ENCODE measurements around the gene SCARB2. TPM values are rescaled to one million over a fixed set of nuclear protein-coding genes. Genes with fewer than 3 reads are reported as not detected.

SCARB2 gene
- total RNA-seq, 1 experiment from 2014 or later = 37.9 TPM

DNA sequence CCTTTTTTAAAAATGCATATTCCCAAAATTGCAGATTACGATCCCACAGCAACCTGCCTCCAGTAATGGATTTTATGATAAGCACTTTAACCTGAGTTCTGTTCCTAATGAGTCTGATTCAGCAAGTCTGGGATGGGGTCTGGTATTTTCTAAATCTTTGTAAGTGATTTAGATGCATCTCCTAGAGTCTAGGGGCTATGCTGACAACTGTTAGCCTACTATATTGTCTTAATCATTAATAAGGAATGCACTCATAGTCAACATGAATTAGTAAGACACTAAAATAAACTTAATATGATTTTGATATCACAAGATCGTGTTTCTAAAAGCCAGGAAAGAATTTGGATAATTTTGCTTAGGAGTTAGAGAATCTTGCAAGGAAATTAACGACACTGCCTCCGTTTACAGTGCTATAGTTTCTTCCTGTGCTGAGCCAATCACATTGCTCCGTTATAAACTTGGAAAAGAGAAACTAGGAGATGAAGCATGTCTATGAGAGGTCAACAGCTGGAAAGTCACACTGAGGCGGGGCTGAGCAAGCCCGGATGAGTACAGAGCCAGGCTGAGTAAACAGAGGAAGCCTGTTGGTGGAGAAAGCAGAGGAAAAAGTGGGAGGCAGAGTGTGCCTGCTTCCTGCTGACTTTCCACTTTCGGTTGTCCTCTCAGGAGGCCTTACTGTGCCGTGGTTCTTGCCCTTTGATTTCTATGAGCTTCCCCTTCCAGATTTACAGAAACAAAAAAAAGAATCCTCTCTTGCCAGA lies 5.4 kb downstream of the SCARB2 start:
- no peaks in the 10 kb centered on the region for H3K27me3 ChIP-seq
- peak overlapping the region; percentile 17; the same call in 1 of the 2 replicates for H3K4me3 ChIP-seq
- DNase-seq = peak; percentile 80
- no peaks in the 10 kb centered on the region for H3K36me3 ChIP-seq
- no peaks in the 10 kb centered on the region for H3K9me3 ChIP-seq

DNA sequence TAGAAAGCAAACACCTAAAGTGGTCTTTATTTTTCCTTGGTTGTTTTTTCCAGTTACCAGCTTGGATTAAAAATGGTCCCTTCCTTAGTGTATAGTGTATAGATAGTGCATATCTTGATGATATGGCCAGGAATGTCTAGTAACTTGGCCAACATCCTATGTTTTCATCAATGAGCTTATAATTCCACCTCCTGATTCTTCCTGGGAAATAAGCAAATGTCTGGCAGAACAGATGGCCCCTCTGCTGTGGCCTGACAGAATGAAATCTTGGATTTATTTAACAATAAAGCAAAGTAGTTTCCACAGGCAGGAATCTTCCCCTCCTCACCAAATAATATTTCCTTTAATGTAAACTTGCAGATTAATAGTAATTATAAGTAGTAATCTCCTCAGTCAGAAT lies 6.1 kb downstream of the SCARB2 start:
- Histone ChIP-seq H3K27me3 (no peaks in the 10 kb centered on the region), H3K36me3 (no peaks in the 10 kb centered on the region), H3K9me3 (no peaks in the 10 kb centered on the region), H3K4me3 (no peak overlapping the region)
- DNase-seq = no peak

DNA sequence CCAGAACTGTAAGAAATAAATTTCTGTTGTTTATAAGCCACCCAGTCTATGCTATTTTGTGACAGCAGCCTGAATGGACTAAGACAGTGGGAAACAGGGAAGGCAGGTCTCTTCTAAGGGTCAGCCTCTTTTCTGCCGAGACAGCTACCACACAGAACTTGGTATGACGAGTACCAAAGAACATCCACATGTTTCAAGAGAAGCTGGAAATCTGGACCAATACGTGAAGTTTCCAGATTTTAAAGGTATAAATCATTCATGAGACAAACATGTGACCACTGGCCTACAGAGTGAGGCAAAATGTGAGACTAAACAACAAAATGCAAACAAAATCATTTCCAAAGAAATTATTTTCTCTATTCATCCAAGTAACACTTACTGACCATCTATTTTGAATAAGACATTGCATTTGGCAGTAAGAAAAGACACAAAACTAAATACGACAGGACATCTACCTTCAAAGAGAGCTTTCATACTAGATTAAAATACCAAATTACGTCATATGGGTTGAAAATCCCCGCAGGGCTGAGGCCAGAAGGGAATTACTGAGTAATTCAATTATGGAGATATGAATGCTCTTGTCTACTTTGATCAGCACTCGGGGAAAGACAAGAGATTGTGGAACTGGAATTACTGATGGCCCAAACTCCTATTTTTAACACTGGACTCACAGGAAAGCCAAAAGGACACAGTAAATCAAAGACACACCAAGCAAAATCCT lies 7.2 kb downstream of the SCARB2 start:
- Histone ChIP-seq H3K27me3 (no peaks in the 10 kb centered on the region), H3K36me3 (no peaks in the 10 kb centered on the region), H3K9me3 (no peaks in the 10 kb centered on the region), H3K4me3 (no peak overlapping the region)
- no peak for DNase-seq

DNA sequence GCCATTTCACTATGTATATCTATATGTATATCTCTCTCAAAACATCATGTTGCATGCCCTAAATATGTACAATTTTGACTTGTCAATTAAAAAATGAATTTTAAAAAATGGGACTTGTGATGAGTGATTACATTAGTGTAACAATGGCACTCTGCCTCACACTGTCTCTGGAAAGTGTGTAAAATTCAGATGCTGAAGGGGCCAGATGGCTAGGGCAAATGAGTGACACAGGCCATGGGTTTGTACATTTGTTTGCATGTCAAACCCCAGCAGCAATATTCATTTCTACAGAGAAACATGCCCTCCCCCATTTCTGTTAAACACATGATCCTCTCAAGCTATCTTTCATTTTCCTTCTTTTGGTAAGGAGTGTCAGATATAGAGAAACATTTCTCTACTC lies 8.1 kb downstream of the SCARB2 start:
- no peak for DNase-seq
- H3K9me3 ChIP-seq = no peaks in the 10 kb centered on the region
- no peak overlapping the region for H3K4me3 ChIP-seq
- no peaks in the 10 kb centered on the region for H3K36me3 ChIP-seq
- no peaks in the 10 kb centered on the region for H3K27me3 ChIP-seq

DNA sequence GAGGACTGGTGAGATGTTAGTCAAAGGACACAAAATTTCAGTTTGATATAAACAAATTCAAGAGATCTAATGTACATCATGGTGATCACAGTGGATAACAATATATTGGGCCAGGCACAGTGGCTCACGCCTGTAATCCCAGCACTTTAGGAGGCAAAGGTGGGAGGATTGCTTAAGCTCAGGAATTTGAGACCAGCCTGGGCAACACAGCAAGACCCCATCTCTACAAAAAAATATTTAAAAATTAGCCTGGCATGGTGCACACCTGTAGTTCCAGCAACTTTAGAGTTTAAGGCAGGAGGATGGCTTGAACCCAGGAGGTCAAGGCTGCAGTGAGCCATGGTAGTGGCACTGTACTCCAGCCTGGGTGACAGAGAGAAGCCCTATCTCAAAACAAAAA lies 8.7 kb downstream of the SCARB2 start:
- H3K4me3 ChIP-seq = no peak overlapping the region
- no peaks in the 10 kb centered on the region for H3K27me3 ChIP-seq
- H3K9me3 ChIP-seq = no peaks in the 10 kb centered on the region
- no peak for DNase-seq
- H3K36me3 ChIP-seq = no peaks in the 10 kb centered on the region

DNA sequence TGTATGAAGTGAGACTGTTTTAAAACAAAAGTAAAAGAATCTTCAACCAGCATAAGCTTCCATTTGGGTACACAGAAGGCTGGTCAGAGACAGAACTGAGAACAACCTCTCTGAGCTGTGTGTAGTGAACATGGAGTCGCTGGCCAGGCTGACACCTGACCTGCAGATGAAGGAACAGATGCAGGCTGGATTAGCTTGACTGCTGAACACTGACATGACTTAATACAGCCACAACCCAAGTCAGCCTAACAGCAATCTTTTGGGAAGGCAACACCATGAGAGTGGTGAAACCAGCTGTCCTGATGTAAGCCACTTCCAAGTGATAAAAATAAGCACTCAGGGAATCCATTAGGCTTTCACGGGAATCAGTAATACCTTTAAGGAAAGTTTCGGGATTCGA lies 10.1 kb downstream of the SCARB2 start:
- no peak overlapping the region for H3K4me3 ChIP-seq
- H3K27me3 ChIP-seq = no peaks in the 10 kb centered on the region
- DNase-seq = no peak
- no peaks in the 10 kb centered on the region for H3K9me3 ChIP-seq
- H3K36me3 ChIP-seq = no peaks in the 10 kb centered on the region

GRCh38 chr4:76201276-76201675 lies 12.3 kb downstream of the SCARB2 start:
- no peak for DNase-seq
- H3K9me3 ChIP-seq = no peaks in the 10 kb centered on the region
- no peaks in the 10 kb centered on the region for H3K27me3 ChIP-seq
- H3K4me3 ChIP-seq = no peak overlapping the region
- H3K36me3 ChIP-seq = 0 out of 2 replicates have a peak, but pooled peaks cover 2% of the 10 kb centered on the region

DNA sequence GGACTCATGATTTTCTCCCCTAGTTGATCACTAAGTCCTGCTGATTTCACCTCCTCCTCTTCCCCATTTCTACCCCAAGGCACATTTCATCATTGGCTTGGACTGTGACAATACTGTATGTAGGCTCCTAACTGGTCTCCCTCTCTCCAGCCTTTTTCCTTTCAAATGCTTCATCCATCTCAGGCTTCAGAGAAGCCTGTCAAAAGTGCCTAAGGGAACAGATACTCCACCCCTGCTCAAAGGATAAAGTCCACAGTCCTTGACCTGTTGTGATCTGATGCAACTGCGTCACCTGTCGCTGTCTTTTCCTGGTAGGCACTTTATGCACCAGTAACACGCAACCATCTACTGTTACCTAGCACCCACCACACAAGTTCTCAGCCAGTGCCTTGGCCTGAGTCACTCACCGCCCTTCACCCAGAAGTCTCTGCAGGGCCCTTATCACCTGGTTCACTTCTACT lies 12.8 kb downstream of the SCARB2 start:
- Histone ChIP-seq H3K27me3 (no peaks in the 10 kb centered on the region), H3K4me3 (no peak overlapping the region), H3K36me3 (0 out of 2 replicates have a peak, but pooled peaks cover 2% of the 10 kb centered on the region), H3K9me3 (no peaks in the 10 kb centered on the region)
- no peak for DNase-seq

- Histone ChIP-seq H3K4me3 (no peak overlapping the region), H3K36me3 (peaks cover 4% of the 10 kb centered on the region; the same call in 1 of the 2 replicates), H3K27me3 (no peaks in the 10 kb centered on the region), H3K9me3 (no peaks in the 10 kb centered on the region)
- DNase-seq = no peak
These were observed 13.9 kb downstream of the SCARB2 start for GRCh38 chr4:76199664-76200211.

- DNase-seq = peak; percentile 62
- Histone ChIP-seq H3K9me3 (no peaks in the 10 kb centered on the region), H3K27me3 (no peaks in the 10 kb centered on the region), H3K36me3 (peaks cover 13% of the 10 kb centered on the region), H3K4me3 (no peak overlapping the region)
These were observed 15.0 kb downstream of the SCARB2 start for GRCh38 chr4:76198411-76199237.

DNA sequence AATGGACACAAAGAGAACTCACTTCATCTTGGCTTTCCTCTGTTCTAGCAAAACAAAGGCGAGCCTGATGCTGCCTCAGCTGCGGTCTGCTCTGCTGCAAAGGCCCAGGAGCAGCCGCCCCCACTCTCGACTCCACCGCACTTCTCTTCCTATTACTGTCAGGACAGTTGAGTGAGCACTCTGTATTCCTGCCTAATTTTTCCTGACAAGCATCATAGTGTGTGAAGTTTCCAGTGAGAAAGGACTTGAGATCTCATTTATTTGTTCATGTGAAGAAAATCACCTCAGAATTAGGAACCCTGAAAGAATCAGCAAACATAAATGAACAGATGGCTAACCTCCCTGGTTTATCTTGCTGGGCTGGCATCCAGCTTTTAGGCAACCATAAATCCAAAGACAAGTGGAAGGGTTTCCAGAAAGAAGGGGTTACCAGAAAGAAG lies 15.6 kb downstream of the SCARB2 start:
- Histone ChIP-seq H3K36me3 (peaks cover 20% of the 10 kb centered on the region), H3K27me3 (no peaks in the 10 kb centered on the region), H3K9me3 (no peaks in the 10 kb centered on the region), H3K4me3 (no peak overlapping the region)
- DNase-seq = no peak

DNA sequence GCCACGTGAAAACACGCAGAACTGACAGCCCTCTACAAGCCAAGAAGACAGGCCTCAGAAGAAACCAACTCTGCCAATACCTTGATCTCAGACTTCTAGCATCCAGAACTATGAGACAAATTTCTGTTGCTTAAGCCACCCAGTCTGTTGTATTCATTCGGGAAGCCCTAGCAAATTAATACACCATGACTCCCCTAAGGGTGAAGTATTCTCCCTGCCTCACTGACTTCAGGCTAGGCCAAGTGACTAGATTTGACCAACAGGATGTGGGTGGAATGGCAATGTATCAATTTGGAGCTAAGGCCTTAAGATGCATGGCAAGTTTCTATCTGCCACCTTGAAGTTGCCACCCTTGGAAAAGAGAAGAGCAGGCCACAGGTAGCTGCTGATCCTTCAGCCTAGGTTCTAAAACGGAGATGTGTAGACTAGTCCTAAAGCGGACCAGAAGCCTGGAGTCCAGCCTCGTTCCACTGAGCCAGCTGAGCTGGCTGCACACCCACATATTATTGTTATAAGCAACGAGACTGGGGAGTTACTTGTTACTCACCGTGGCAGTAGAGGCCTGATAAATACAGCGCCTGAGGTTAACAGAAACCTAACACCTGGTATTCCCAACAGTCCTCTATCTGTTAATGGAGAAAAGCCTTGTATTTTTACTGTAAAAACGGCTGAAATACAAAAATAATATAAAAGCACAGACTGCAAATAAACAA lies 16.4 kb downstream of the SCARB2 start:
- no peak for DNase-seq
- no peaks in the 10 kb centered on the region for H3K9me3 ChIP-seq
- peaks cover 22% of the 10 kb centered on the region for H3K36me3 ChIP-seq
- H3K4me3 ChIP-seq = no peak overlapping the region
- H3K27me3 ChIP-seq = no peaks in the 10 kb centered on the region

GRCh38 chr4:76196376-76196775 lies 17.2 kb downstream of the SCARB2 start:
- Histone ChIP-seq H3K4me3 (no peak overlapping the region), H3K27me3 (no peaks in the 10 kb centered on the region), H3K36me3 (peaks cover 25% of the 10 kb centered on the region), H3K9me3 (no peaks in the 10 kb centered on the region)
- DNase-seq = no peak

GRCh38 chr4:76195326-76195725 lies 18.3 kb downstream of the SCARB2 start:
- DNase-seq = no peak
- Histone ChIP-seq H3K9me3 (no peaks in the 10 kb centered on the region), H3K4me3 (no peak overlapping the region), H3K36me3 (peaks cover 25% of the 10 kb centered on the region), H3K27me3 (no peaks in the 10 kb centered on the region)

GRCh38 chr4:76194325-76194724 lies 19.3 kb downstream of the SCARB2 start:
- DNase-seq = peak; percentile 41
- Histone ChIP-seq H3K36me3 (peaks cover 25% of the 10 kb centered on the region), H3K9me3 (no peaks in the 10 kb centered on the region), H3K27me3 (no peaks in the 10 kb centered on the region), H3K4me3 (no peak overlapping the region)

- no peaks in the 10 kb centered on the region for H3K9me3 ChIP-seq
- peaks cover 23% of the 10 kb centered on the region for H3K36me3 ChIP-seq
- H3K27me3 ChIP-seq = no peaks in the 10 kb centered on the region
- H3K4me3 ChIP-seq = no peak overlapping the region
- no peak for DNase-seq
These were observed 21.4 kb downstream of the SCARB2 start for GRCh38 chr4:76192236-76192635.

Data from MG63 (cell line).